H54 (cell line): ENCODE results near the gene EMP3.
"Not testable (repeated sequence)": the region's sequence is repeated elsewhere in the genome, so short reads cannot be mapped to it uniquely, and the experiment has no call there.

Experiments
- DNase-seq: peaks from one replicate; pipeline ENCODE4 v3.0.0; 2011; ENCODE audit warnings: low spot score, mixed read lengths; ENCODE audit not compliant: insufficient read length
- FAIRE-seq: peaks from 3 replicates; lab custom pipeline; 2011; peaks lifted over from hg19 to GRCh38; lab: Jason Lieb, UNC
- POLR2A ChIP-seq: IDR thresholded peaks from 2 replicates; pipeline ENCODE4 v1.6.1; 2011; ENCODE audit warnings: low read depth, mild to moderate bottlenecking, low read length

EMP3 gene

GRCh38 chr19:48303367-48303766, 22.0 kb upstream of the EMP3 start:
- no peak for FAIRE-seq
- TF ChIP-seq POLR2A: no peak

GRCh38 chr19:48303866-48304265, 21.5 kb upstream of the EMP3 start:
- DNase-seq (no peak), FAIRE-seq (no peak)
- no peak for TF ChIP-seq POLR2A

More at GRCh38 chr19:48303367-48303766, 22.0 kb upstream of the EMP3 start:
- no peak for DNase-seq

- DNase-seq: no peak
- FAIRE-seq: no peak
- no peak for TF ChIP-seq POLR2A
These were observed 16.4 kb upstream of the EMP3 start for GRCh38 chr19:48308631-48309586.

GRCh38 chr19:48309731-48310130, 15.6 kb upstream of the EMP3 start:
- not testable (repeated sequence) for DNase-seq, FAIRE-seq

GRCh38 chr19:48310227-48310626, 15.1 kb upstream of the EMP3 start:
- no peak for DNase-seq
- FAIRE-seq: no peak
- no peak for TF ChIP-seq POLR2A

- DNase-seq: no peak
- FAIRE-seq: no peak
- TF ChIP-seq POLR2A: no peak
These were observed 14.0 kb upstream of the EMP3 start for GRCh38 chr19:48311384-48311783.

GRCh38 chr19:48315712-48316111, 9.6 kb upstream of the EMP3 start:
- DNase-seq: no peak
- no peak for FAIRE-seq
- no peak for TF ChIP-seq POLR2A

GRCh38 chr19:48317708-48317960, 7.7 kb upstream of the EMP3 start:
- not testable (repeated sequence) for FAIRE-seq, DNase-seq

- DNase-seq: no peak
- TF ChIP-seq POLR2A: no peak
- FAIRE-seq: no peak
These were observed 6.9 kb upstream of the EMP3 start for GRCh38 chr19:48318286-48318987.

- DNase-seq (peak; percentile 48), FAIRE-seq (no peak)
- no peak for TF ChIP-seq POLR2A
These were observed 5.5 kb upstream of the EMP3 start for GRCh38 chr19:48319647-48320541.

GRCh38 chr19:48321372-48321621, 4.1 kb upstream of the EMP3 start:
- FAIRE-seq (no peak), DNase-seq (peak; percentile 77)
- TF ChIP-seq POLR2A: no peak

- no peak; the same call in 1 of the 2 replicates for TF ChIP-seq POLR2A
- DNase-seq: peak; percentile 75
- peak; percentile 50 for FAIRE-seq
These were observed 3.4 kb upstream of the EMP3 start for GRCh38 chr19:48321622-48322591.
